ENCODE measurements around the gene LDHAL6B.

DNA sequence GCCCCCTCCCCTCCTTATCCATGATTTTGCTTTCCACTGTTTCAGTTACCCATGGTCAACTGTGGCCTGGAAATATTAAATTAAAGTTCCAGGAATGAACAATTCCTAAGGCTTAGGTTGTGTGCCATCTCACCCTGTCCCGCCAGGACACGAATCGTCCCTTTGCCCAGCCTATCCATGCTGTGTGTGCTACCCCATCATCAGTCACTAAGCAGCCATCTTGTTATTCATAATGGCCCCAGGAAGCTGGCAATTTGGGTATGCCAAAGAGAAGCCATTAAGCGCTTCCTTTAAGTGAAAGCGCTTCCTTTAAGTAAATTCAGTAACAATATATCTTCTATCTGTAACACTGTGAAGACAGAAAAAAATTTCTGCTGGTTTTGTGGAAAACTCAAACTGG lies 49.2 kb upstream of the LDHAL6B start:
- no peak for TF ChIP-seq STAT1 (IDR thresholded peaks at IDR 0.05; ENCODE audit: unreplicated experiment)
- no peak for TF ChIP-seq EZH2 (IDR thresholded peaks at IDR 0.05; ENCODE audit: low read depth, unreplicated experiment)
- TF ChIP-seq, protein P1, sequence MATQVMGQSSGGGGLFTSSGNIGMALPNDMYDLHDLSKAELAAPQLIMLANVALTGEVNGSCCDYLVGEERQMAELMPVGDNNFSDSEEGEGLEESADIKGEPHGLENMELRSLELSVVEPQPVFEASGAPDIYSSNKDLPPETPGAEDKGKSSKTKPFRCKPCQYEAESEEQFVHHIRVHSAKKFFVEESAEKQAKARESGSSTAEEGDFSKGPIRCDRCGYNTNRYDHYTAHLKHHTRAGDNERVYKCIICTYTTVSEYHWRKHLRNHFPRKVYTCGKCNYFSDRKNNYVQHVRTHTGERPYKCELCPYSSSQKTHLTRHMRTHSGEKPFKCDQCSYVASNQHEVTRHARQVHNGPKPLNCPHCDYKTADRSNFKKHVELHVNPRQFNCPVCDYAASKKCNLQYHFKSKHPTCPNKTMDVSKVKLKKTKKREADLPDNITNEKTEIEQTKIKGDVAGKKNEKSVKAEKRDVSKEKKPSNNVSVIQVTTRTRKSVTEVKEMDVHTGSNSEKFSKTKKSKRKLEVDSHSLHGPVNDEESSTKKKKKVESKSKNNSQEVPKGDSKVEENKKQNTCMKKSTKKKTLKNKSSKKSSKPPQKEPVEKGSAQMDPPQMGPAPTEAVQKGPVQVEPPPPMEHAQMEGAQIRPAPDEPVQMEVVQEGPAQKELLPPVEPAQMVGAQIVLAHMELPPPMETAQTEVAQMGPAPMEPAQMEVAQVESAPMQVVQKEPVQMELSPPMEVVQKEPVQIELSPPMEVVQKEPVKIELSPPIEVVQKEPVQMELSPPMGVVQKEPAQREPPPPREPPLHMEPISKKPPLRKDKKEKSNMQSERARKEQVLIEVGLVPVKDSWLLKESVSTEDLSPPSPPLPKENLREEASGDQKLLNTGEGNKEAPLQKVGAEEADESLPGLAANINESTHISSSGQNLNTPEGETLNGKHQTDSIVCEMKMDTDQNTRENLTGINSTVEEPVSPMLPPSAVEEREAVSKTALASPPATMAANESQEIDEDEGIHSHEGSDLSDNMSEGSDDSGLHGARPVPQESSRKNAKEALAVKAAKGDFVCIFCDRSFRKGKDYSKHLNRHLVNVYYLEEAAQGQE (IDR thresholded peaks at IDR 0.05; ENCODE audit: unreplicated experiment) = no peak
- TF ChIP-seq, protein P2, sequence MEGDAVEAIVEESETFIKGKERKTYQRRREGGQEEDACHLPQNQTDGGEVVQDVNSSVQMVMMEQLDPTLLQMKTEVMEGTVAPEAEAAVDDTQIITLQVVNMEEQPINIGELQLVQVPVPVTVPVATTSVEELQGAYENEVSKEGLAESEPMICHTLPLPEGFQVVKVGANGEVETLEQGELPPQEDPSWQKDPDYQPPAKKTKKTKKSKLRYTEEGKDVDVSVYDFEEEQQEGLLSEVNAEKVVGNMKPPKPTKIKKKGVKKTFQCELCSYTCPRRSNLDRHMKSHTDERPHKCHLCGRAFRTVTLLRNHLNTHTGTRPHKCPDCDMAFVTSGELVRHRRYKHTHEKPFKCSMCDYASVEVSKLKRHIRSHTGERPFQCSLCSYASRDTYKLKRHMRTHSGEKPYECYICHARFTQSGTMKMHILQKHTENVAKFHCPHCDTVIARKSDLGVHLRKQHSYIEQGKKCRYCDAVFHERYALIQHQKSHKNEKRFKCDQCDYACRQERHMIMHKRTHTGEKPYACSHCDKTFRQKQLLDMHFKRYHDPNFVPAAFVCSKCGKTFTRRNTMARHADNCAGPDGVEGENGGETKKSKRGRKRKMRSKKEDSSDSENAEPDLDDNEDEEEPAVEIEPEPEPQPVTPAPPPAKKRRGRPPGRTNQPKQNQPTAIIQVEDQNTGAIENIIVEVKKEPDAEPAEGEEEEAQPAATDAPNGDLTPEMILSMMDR (conservative IDR thresholded peaks at IDR 0.05; ENCODE audit: low read depth in 2 of 2) = no peak
- no peak for TF ChIP-seq POLR2AphosphoS5 (IDR thresholded peaks at IDR 0.05; ENCODE audit: low read depth)
- TF ChIP-seq EZH2phosphoT487 (IDR thresholded peaks at IDR 0.05; ENCODE audit: unreplicated experiment) = no peak
- TF ChIP-seq ZNF331 (CRISPR knock-in tag; IDR thresholded peaks at IDR 0.05; ENCODE audit: low read depth) = no peak
- no peak for TF ChIP-seq CREB1 (CRISPR knock-in tag; IDR thresholded peaks at IDR 0.05; ENCODE audit: low read depth)
- no peak for TF ChIP-seq JUNB (IDR thresholded peaks at IDR 0.05; ENCODE audit: unreplicated experiment)
